GM13977 (cell line): ENCODE measurements around the gene STARD3.
"Not testable (repeated sequence)": the region's sequence is repeated elsewhere in the genome, so short reads cannot be mapped to it uniquely, and the experiment has no call there.

ENCODE experiments used
- DNase-seq: peaks from one replicate; pipeline ENCODE4 v3.0.0; 2012; ENCODE audit warnings: low spot score
- in situ Hi-C: fragments of 300-500 bp; cut with MboI; formaldehyde crosslinking; loops from one replicate; pipeline ENCODE4 v1.12.0; 2022; ENCODE audit warnings: low sequenced_read_pairs, low pct_unique_long_range_greater_than_20kb, mixed read lengths, inconsistent platforms; ENCODE audit not compliant: unreplicated experiment
- TF ChIP-seq, protein P1 (sequence below): IDR thresholded peaks from 2 replicates; pipeline ENCODE4 v1.5.1; 2012; ENCODE audit warnings: mild to moderate bottlenecking, control low read depth; ENCODE audit not compliant: insufficient read depth; ENCODE audit errors: extremely low read depth, missing control alignments

Gene STARD3

DNA sequence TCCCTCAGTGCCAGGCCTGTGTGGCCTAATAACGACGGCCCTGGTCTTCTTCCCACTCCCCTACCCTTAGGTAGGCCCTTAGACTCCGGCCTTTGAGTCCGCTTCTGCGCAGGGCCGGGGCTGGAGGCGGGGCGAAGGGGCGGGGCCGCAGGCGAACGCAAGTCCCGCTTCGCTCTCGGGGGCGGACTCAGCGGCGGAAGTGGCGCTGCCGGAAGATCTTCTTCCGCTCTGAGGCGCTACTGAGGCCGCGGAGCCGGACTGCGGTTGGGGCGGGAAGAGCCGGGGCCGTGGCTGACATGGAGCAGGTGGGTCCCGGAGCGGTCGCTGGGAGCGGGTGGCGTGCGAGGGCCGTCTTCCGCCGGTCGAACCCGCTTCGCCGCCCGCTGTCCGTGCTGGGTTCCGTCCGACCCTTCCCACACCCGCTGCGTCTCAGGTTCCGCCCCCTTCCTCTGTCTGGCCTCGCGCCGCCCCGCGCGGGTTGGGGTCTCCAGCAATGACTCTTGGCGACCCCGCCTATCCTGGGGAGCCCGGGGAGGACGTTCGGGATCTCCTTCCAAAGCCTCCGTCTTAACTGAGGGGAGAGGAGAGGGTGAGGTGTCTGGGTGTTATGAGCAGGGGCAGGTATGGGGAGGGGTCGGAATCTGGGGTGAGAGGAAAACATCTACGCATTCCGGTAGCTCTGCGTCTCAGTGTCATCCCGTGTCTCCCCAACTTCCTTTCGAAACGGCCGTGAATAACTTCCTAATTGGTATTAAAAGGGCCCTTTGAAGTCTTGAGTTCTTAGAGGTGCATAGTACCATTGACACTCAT, at the start of gene STARD3:
STARD3 (plus strand) TSS at position 218 of the 810 bp plus-strand sequence. CDS start 16,388 bp downstream, outside the sequence.
- DNase-seq, result peak; percentile 98
- TF ChIP-seq, protein P1, sequence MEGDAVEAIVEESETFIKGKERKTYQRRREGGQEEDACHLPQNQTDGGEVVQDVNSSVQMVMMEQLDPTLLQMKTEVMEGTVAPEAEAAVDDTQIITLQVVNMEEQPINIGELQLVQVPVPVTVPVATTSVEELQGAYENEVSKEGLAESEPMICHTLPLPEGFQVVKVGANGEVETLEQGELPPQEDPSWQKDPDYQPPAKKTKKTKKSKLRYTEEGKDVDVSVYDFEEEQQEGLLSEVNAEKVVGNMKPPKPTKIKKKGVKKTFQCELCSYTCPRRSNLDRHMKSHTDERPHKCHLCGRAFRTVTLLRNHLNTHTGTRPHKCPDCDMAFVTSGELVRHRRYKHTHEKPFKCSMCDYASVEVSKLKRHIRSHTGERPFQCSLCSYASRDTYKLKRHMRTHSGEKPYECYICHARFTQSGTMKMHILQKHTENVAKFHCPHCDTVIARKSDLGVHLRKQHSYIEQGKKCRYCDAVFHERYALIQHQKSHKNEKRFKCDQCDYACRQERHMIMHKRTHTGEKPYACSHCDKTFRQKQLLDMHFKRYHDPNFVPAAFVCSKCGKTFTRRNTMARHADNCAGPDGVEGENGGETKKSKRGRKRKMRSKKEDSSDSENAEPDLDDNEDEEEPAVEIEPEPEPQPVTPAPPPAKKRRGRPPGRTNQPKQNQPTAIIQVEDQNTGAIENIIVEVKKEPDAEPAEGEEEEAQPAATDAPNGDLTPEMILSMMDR, result peak; percentile 8
- in situ Hi-C loops, result loop anchor here (10.0 kb wide), 1 partner anchor 338 kb away; no protein-coding TSS in a partner anchor

DNA sequence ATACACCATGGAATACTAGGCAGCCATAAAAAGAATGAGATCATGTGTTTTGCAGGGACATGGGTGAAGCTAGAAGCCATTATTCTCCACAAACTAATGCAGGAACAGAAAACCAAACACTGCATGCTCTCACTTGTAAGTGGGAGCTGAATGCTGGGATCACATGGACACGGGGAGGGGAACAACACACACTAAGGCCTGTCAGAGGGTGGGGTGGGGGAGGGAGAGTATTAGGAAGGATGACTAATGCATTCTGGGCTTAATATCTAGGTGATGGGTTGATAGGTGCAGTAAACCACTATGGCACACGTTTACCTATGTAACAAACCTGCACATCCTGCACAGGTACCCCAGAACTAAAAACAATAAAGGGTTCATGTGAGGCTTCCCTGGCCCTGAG, 46.8 kb upstream of the STARD3 start:
- DNase-seq, in situ Hi-C loops: not testable (repeated sequence)

- TF ChIP-seq, protein P1, result no peak
- no peak for DNase-seq
- in situ Hi-C loops, result no loop called here
Measured at GRCh38 chr17:39591958-39592954, 44.7 kb upstream of the STARD3 start.

GRCh38 chr17:39593371-39593770, 43.6 kb upstream of the STARD3 start:
- no peak for DNase-seq
- TF ChIP-seq, protein P1, result no peak
- in situ Hi-C loops, result no loop called here

- no peak for DNase-seq
- TF ChIP-seq, protein P1, result no peak
- in situ Hi-C loops, result no loop called here
Measured at GRCh38 chr17:39595294-39595693, 41.6 kb upstream of the STARD3 start.

- DNase-seq, result no peak
- TF ChIP-seq, protein P1, result no peak
- in situ Hi-C loops, result no loop called here
Measured at GRCh38 chr17:39595928-39596510, 40.9 kb upstream of the STARD3 start.
